GM18508 (cell line): ENCODE measurements around the gene PNPLA1.

Source experiments
- ATAC-seq: cut with Tn5 transposase; IDR thresholded peaks from one replicate; pipeline ENCODE4 v1.9.1; 2021; ENCODE audit warnings: moderate number of reproducible peaks; ENCODE audit not compliant: insufficient read depth, unreplicated experiment

Gene PNPLA1

DNA sequence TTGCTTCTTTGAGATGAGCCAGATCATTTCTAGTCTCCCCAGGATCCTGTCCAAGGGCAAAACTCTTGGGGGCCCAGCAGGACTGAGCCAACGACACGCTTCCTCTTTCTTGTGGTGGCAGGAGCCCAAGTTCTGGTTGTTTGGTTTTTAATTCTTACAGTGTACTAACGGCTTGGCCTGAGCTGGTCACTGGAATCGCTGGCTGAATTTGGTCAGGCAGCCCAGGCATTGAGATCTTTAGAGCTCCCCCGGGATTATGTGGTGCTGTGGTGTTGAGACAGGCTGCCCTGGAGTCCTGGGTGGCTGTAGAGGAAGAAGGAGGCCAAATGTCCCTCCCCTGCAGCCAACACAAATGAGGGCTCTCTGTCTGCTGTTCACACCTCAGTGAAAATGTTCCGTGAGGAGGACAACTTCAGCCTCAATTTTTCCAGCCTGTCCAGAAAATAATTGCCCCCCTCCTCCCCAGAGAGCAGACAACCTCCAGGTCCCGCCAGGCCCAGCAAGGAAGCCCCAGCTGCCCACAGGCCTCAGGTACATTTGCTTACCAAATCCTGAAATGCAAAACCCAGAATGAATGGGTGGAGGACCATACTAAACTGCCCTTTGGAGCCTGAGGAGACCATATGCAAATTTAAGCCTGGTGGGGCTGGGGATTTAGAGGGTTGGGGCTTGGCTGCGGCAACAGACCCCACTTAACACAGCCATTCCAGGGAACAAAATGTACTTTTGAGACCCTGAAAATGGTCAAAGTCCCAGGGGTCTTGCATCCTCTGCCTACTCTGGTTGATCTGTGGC lies 43.2 kb downstream of the PNPLA1 start:
- ATAC-seq, result no peak

DNA sequence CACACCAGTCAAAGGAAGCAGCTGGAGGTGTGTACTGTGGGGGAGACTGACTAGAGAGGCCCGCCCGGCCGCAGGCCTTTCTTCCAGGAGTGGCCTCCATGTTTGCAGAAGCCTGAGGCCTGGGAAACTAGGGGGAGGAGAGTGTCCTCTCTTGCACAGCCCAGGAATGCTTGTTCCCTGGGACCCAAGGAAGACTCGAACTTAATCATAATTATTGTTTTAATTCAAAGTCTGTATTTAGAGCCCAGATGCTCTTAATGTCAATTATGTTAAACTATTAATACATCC lies 43.7 kb downstream of the PNPLA1 start:
- ATAC-seq, result no peak

DNA sequence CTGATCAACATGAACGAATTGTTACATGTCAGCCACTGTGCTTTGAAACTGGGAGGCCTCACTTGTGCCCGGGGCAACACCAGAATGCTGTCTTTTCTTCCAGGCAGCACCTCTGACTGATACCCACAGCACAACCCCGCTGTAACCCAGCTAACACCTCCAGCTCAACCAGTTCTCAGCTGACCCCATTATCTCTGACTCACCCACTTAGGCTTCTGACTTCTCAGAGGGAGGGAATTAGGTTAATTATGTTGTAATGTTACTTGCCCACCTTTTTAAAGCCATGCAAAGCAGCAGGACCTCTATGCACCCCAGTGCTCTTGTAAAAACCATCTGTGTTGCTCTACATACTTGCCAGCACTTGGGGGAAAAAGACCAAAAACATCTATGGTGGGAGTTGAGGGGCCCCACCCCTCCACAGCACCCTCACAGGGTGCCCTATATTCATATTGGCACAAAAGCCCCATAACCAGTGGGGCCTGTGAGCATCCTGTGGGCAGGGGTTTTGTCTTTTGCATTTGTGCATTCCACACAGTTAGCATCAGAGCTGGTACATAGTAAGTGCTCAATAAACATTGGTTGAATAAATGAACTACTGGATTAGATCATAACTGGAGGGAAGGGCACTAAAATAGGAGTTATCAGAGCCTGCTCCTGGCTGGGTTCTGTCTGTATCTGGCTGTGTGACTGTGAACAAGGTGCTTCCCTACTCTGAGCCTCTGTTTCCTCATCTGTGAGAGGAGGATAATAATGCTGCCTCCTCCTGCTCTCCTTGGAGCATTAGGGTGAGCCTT lies 44.6 kb downstream of the PNPLA1 start:
- ATAC-seq, result no peak

DNA sequence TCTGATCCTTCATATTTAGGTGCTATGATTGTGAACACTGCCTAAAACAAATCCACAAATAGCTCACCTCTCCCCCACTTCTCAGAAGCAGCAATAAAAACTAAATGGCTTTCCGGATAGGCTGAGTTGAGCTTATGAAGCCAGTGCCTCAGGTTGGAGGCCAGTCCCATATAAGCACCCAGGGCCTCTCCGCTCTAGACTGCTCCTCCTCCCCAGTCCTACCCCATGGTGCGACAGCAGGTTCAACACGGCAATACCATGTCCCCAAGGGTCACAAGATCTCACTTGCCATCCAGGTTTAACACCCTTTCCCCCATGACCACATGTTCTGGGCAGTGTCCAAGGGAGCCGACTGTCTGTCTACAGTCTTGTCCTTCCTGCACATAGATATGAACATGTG lies 46.1 kb downstream of the PNPLA1 start:
- no peak for ATAC-seq

DNA sequence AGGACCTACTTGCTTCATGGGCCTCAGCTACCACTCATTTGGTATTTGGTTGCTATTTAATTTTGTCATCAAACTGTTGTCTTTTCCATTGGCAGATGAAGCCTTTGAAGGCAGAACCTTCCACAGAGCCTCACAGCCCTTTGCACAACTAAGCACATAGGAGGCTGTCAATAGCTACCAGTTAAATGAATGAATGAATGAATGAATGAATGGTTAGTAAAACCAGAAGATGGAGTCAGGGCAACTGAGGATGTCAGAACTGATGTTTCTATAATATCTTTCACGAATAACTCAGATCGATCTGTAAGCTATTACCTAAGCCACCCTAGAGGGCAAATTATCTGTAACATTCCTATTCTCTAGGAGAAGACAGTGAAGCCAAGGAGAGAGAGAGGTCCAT lies 47.8 kb downstream of the PNPLA1 start:
- ATAC-seq, result no peak

DNA sequence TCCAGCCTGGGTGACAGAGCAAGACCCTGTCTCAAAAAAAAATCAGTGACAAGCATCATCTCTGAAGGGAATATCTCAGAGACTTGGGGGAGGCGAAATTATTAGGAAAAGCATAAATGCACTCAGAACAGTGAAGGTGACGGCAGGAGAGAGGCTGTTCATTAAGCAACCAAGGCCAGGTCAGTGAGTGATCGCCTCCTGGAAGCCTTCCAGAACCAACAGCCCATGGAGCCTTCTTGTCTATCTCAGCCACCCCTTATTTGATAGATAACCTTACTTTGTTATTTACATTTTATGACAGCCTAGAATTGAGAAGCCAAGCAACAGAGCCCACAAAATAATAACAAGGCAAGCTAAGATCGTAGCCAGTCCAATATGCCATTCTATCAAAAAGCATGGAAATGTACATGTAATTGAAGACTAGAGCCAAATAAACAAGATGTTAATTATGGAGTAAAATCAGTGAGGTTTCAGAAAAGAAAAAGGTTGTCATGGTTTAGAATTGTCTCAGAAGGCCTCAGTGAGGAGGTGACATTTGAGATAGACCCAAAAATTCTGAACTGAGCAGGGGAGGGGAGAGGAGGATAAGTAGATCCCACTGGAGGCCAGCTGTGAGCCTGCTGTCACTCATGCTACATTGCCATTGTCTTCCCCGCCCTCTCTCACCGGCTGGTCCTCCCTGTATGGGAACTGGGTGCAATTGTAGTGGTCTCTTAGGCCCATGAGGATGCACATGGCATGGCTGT lies 49.0 kb downstream of the PNPLA1 start:
- ATAC-seq, result no peak

DNA sequence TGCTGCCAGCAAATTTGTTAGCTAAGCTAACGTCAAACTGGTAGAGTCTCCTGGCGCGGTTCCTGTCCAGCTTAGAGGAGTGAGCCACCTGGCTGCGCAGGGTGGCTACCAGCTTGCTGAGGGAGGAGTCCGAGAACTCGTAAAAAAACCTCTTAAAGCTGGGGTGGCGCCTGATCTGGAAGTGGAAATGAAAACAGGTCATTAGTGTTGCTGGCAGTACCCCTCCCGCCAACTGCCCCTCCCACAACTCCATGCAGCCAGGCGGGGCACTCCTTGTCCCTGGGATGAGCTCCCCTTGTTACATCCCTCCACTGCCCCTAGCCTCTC lies 49.5 kb downstream of the PNPLA1 start:
- ATAC-seq, result no peak

DNA sequence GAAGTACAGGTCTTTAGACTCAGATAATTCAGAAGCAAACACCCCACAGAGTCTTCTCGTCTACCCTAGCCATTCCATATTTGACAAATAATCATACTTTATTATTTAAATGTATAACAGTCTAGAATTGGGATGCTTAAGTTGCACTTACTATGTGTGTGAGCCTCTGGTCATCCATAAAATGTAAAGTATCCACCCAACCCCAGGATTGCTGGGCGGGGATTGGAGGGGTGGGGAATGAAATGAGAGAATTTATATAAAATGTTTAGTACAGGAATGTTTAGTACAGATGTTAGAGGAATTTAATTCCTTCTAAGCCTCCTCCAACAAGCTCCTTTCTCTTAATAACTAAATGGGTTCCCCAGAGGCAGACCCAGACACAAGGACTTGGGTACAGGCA lies 50.0 kb downstream of the PNPLA1 start:
- no peak for ATAC-seq

DNA sequence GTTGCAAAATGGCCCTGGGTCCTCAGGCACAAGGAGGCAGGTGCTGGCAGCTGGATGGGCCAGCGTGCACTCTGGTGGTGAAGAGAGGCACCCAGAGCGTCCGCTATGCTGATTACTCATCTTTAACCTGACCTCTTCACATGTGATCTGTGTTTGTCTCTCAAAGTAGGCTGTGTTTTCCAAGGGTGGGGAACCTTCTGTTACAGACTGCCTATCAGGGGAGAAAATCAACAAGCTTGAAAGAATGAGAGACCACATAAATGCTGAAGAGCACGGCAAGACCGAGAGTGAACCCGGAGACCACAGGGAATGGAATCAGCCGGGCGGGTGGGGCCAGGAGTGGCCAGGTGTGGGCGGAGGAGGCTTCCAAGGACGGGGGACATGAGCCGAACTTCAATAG lies 50.6 kb downstream of the PNPLA1 start:
- ATAC-seq, result no peak

DNA sequence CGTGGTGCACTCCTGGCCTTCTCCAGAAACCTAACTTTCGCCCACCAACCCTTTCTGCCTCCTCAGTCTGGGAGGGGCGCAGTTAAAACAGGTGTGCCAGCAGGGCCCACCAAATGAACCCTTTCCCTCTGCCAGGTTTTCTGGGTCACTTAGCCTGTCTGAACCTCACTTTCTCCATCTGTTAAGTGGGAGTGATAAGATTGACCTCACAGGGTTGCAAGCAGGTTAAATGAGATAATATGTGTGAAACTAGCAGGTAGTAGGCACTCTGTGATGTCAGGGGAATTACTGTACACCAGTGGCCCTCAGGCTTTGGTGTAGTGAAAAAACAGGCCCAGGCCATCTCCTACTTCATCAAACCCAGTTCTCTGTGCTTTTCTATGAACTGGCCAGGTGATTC lies 52.7 kb downstream of the PNPLA1 start:
- no peak for ATAC-seq

DNA sequence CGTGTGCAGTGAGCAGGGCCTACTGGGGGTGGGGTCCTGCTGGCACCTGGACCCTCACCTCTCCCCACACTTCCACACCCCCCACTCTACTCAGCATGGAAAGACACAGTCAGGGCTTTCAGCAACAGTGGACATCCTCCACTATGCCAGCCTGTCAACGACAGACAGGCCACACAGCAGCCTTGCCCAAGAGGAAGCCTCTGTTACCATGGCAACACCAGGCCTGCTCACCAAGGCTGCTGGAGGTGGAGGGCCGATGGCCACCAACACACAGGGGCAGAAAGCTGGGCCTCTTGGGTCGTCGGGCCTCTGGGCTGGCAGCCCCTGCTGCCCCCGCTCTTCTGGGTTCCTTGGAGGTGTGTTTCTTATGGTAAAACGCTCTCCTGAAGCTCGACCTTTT lies 53.2 kb downstream of the PNPLA1 start:
- ATAC-seq, result no peak

DNA sequence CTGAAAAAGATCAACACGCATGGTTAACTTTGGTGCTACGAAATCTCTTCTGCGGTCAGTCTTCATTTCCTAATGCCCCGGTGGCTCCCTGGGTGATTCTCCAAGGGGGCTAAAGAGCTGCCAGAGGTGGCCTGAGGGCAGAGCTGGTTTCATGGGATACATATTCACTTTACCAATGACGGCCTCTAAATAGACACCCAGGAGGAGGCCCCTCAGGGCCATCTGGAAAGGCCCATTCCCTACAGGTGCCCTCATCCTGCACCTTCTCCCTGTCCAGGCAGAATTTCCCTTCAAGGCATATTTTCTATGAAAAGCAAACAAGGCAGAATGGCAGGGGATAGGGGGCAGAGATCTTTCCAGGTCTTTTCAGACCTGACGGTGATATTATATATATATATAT lies 54.3 kb downstream of the PNPLA1 start:
- ATAC-seq, result no peak

DNA sequence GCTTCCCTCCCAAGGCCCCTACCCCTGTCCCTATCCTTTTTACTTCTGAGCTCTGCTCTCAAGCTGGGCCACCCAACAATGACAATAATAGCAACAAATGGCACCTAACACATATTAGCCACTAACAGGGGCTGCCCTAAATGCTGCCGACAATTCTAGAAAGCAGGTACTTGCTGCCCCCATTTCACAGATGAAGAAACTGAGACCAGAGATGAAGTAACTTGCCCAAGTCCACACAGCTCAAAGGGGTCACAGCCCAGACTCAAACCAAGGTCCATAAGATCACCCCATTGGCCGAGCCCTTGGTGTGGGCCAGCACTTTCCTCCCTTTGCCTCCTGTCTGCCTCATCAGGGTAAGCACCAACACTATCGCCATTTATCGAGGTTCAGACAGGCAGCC lies 54.9 kb downstream of the PNPLA1 start:
- ATAC-seq, result no peak

DNA sequence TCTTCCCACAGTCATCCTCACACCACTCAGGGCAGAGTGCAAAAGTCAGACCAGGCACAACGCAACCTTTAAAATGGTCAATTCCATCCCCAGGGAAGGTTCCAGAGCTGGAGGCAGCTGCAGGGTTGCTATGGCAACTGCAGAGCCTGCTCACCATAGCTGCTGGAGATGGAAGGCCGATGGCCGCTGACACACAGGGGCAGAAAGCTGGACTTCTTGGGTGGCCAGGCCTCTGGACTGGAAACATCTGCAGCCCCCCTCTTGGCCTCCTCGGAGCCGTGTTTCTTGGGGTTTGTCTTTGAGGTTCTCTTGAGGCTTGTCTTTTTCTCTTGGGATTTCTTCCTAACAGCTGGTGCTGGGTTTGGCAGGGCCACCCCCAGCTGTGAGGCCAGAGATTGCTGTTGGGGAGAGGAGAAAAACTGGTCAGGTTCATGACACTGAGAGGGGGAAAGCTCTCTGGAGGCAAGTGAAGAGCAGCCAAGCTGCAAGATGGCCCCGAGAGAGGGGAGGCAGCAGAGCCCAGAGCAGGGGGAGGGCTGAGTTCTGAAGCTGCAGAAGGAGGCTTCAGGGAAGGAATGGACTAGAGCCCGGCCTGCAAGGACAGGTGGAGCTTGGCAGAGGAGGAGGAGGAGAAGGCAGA lies 56.6 kb downstream of the PNPLA1 start:
- ATAC-seq, result no peak

DNA sequence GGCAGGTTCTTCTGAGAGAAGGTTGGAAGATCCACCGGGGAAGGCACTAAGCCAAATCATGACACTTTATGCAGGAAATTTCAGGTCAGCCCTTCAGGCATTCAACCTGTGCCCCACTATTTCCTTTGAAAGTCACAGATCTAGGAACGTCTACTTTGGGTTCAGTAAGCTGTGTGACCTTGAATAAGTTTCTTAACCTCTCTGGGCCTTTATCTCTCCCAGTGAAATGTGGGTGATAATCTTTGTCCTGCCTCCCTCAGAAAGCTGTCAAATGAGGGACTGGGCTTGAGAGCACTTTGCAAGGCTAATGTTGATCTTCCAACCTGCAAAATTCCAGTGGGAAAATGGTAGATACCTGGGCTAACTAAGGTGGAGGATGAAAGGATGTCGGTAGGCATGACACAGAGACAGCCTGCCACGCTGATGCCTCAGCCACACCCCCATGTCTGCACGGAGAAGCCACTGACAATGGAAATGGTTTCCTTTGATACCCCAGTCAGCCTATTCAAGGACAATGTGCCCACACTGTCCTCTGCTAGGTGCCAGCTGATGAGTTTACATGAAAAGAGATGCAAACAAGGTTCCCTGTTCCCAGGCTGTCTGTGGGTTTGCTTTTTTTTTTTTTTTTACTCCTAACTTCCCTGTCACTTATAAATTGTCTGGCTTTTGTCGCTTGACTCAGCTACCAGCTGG lies 57.5 kb downstream of the PNPLA1 start:
- no peak for ATAC-seq

DNA sequence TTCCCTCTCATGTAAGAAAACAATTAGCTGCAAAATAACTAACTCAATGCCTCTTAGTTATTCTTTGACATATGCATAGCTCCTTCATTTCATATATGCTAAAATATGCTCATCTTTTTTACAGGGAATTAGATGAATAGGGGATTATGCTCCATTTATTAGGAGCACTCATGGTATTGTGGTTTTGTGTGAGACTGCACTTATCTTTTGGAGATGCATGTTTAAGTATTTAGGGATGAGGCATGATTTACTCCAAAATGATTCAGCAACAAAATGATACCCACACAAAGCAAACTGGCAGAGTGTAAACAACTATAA lies 58.0 kb downstream of the PNPLA1 start:
- no peak for ATAC-seq

DNA sequence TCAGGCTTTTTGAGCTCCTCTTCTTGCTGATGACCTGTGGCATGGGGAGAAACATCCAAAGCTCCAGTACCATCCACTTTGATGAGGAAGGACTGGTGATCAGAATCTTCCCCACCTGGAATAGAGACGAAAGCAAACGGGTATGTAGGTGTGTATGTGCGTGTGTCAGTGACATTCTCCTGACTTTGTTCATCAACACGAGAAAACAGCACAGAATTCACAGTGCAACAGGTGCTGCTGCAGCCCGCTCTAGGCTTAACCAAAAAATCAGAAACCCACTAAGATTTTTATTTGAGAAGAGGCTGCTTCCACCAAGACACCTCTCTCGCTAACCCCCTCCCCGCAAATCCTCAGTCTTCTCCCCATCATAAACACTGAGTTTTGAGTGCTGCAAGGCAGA lies 58.7 kb downstream of the PNPLA1 start:
- ATAC-seq, result no peak

DNA sequence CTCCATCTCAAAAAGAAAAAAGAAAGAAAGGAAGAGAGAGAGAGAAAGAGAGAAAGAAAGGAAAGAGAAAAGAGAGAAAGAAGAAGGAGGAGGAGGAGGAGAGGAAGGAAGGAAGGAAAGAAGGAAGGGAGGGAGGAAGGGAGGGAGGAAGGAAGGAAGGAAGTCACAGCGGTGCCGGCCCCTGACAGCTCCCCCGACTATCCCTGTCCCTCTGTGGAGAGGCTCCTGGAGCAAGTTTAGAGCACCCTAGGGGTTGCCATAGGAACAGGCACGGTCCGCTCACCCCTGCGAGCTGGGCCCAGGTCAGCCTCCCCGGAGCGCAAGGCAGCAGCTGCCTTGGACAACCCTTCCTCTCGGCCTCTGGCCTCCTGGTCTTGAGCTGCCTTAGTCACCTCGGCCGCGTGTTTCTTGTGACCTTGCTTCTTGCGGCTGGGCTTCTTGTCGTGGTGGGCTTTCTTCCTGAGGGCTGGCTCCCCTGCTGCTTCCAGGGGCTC lies 60.0 kb downstream of the PNPLA1 start:
- no peak for ATAC-seq

DNA sequence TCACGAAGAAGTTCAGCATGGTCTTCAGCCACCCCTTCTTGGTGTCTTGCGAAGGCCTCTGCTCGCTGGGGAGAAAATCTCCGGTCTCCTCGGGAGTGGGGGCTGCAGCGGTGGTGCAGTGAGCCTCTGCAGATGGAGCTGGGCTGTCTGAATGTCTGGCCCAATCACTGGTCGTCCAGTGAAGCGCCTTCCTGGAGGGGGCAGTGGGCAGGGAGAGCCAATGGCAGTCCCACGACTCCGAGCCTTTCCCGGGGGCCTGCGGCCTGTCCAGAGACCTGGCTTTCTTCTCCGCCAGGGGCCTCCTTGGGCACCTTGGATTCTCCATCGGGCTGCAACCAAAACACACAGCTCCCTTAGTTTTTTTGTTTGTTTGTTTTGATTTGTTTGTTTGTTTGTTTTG lies 60.5 kb downstream of the PNPLA1 start:
- no peak for ATAC-seq

DNA sequence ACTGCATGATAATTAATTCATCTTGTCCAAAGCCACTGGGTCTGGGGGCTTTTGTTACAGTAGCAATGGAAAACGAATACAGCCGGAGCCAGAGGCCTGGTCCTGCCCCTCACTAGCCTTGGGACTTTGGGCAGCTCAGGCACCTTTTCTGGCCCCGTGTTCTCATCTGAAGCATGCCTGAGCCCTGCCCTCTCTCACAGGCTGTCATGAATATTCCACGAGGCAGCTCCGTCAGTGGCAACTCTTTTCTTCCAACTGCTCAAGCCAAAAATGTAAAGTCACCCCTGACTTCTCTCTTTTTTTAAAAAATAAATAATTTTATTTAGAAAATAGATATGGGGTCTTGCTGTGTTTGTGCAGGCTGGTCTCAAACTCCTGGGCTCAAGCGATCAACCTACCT lies 61.5 kb downstream of the PNPLA1 start:
- no peak for ATAC-seq
